CD4-positive, alpha-beta memory T cell (primary cell): Measurements from ENCODE around the gene PRCP. TPM values are rescaled to one million over a fixed set of nuclear protein-coding genes. Genes with fewer than 3 reads are reported as not detected.

Source experiments
- CTCF ChIA-PET: fragments of 350-600 bp; sonication (Branson Sonifier 250); formaldehyde crosslinking; loops from one replicate; lab custom pipeline; 2021; ENCODE audit warnings: inconsistent platforms; ENCODE audit not compliant: partially characterized antibody; lab: Charles Lee
- POLR2A ChIA-PET: fragments of 350-600 bp; sonication (Branson Sonifier 250); formaldehyde crosslinking; loops from one replicate; lab custom pipeline; 2021; ENCODE audit not compliant: partially characterized antibody; lab: Charles Lee
- DNase-seq, 5 donors: peaks; one replicate each; pipeline versions ENCODE4 v3.0.0 to v3.0.0-alpha.2; 2020 to 2022; ENCODE audit warnings: mixed read lengths in 1 of 5
- H3K27ac ChIP-seq: one replicate; pipeline ENCODE4 v1.7.0; 2013; ENCODE audit warnings: low read depth, low read length
- H3K27me3 ChIP-seq: 2 replicates; pipeline ENCODE4 v1.7.0; 2013; ENCODE audit warnings: mild to moderate bottlenecking, low read length, moderate library complexity; ENCODE audit not compliant: insufficient read depth
- H3K36me3 ChIP-seq: 2 replicates; pipeline ENCODE4 v1.7.0; 2013; ENCODE audit warnings: mild to moderate bottlenecking, low read length, moderate library complexity; ENCODE audit not compliant: insufficient read depth
- H3K4me1 ChIP-seq: 2 replicates; pipeline ENCODE4 v1.7.0; 2013; ENCODE audit warnings: mild to moderate bottlenecking, low read length, moderate library complexity; ENCODE audit not compliant: insufficient read depth
- H3K4me3 ChIP-seq, 2 donors: one replicate each; pipeline ENCODE4 v1.7.0; 2013; ENCODE audit warnings: low read length in 2 of 2, mild to moderate bottlenecking in 1 of 2
- H3K9me3 ChIP-seq, 2 donors: one replicate each; pipeline ENCODE4 v1.7.0; 2013; ENCODE audit warnings: low read length in 2 of 2, control low read depth in 1 of 2; ENCODE audit not compliant: control insufficient read depth in 1 of 2
- H3K27ac Mint-ChIP-seq, 7 donors: one replicate each; pipeline ENCODE4 v1.8.0; 2020 to 2021; ENCODE audit warnings: mixed read lengths in 7 of 7, mild to moderate bottlenecking in 6 of 7, inconsistent platforms in 3 of 7, moderate library complexity in 3 of 7
- H3K27me3 Mint-ChIP-seq, 2 donors: one replicate each; pipeline ENCODE4 v1.8.0; 2020 to 2021; ENCODE audit warnings: mixed read lengths in 2 of 2
- H3K36me3 Mint-ChIP-seq, 2 donors: one replicate each; pipeline ENCODE4 v1.8.0; 2020 to 2021; ENCODE audit warnings: mixed read lengths in 2 of 2, inconsistent platforms in 1 of 2, mild to moderate bottlenecking in 1 of 2
- H3K4me1 Mint-ChIP-seq, 4 donors: one replicate each; pipeline ENCODE4 v1.8.0; 2020 to 2021; ENCODE audit warnings: mixed read lengths in 4 of 4, mild to moderate bottlenecking in 1 of 4
- H3K4me3 Mint-ChIP-seq, 8 donors: one replicate each; pipeline ENCODE4 v1.8.0; 2020 to 2021; ENCODE audit warnings: mixed read lengths in 8 of 8, mild to moderate bottlenecking in 7 of 8, moderate library complexity in 6 of 8, inconsistent platforms in 3 of 8
- H3K9me3 Mint-ChIP-seq, 8 donors: one replicate each; pipeline ENCODE4 v1.8.0; 2020 to 2021; ENCODE audit warnings: mixed read lengths in 8 of 8, mild to moderate bottlenecking in 5 of 8, inconsistent platforms in 3 of 8, moderate library complexity in 1 of 8
- intact Hi-C: fragments of 100-400 bp; cut with micrococcal nuclease; formaldehyde crosslinking; loops from one replicate; pipeline ENCODE4 v1.15.1; 2023
- polyA plus RNA-seq, 2 donors: library from polyadenylated mRNA; unstranded; fragments of 300-500 nt; fragmentation: Illumina TruSeq; gene quantifications; one replicate each; pipeline ENCODE4 v1.2.3, GENCODE V29; 2021
- total RNA-seq, 2 experiments: library from RNA; stranded (reverse); gene quantifications; one replicate each; pipeline ENCODE4 v1.2.3, GENCODE V29; 2021

The PRCP gene
- total and polyA plus RNA-seq, 4 experiments from 2014 or later, result 24.1 to 38.4 (median 31.2) TPM

GRCh38 chr11:82828472-82828871, 71.8 kb downstream of the PRCP start:
- no peaks in the 10 kb centered on the region for H3K27me3 Mint-ChIP-seq
- no peak overlapping the region for H3K4me3 ChIP-seq
- H3K27ac Mint-ChIP-seq, result no peak overlapping the region
- peaks cover 29 to 50% of the 10 kb centered on the region in 2 donors for H3K36me3 Mint-ChIP-seq
- POLR2A ChIA-PET, result no interaction called here
- no peak for DNase-seq
- H3K4me3 Mint-ChIP-seq, result no peak overlapping the region
- intact Hi-C loops, result no loop called here
- no peaks in the 10 kb centered on the region for H3K4me1 Mint-ChIP-seq
- no peaks in the 10 kb centered on the region for H3K9me3 Mint-ChIP-seq
- H3K27ac ChIP-seq, result no peak overlapping the region
- no peaks in the 10 kb centered on the region for H3K4me1 ChIP-seq
- H3K36me3 ChIP-seq, result no peaks in the 10 kb centered on the region
- no peaks in the 10 kb centered on the region for H3K27me3 ChIP-seq
- H3K9me3 ChIP-seq, result no peaks in the 10 kb centered on the region
- CTCF ChIA-PET, result no interaction called here

DNA sequence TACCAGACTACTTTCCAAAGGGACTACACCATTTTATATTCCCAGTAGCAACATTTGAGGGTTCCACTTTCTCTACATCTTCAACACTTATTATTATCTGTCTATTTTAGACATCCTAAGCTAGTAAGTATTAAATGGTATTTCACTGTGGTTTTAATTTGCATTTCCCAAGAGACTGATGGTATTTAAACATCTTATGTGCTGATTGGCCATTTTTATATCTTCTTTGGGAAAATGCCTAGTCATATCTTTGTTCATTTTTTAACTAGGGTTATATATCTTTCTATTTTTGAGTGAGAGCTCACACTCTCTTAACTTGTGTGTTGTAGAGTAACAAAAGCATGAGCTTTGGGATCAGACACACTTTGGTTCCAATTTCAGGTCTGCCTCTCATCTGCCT, 73.7 kb downstream of the PRCP start:
- no peak overlapping the region for H3K27ac Mint-ChIP-seq
- CTCF ChIA-PET, result interaction anchor here (1.0 kb wide), 1 partner anchor 9 kb away, joined by 4 read pairs; no protein-coding TSS in a partner anchor
- DNase-seq, result no peak

GRCh38 chr11:82823647-82824619, 76.3 kb downstream of the PRCP start:
- no peak overlapping the region for H3K27ac Mint-ChIP-seq
- no peaks in the 10 kb centered on the region for H3K9me3 ChIP-seq
- no peak for DNase-seq
- no peak overlapping the region for H3K4me3 Mint-ChIP-seq
- H3K4me3 ChIP-seq, result no peak overlapping the region
- H3K27me3 ChIP-seq, result no peaks in the 10 kb centered on the region
- no peak overlapping the region for H3K27ac ChIP-seq
- H3K36me3 ChIP-seq, result no peaks in the 10 kb centered on the region
- intact Hi-C loops, result no loop called here
- H3K9me3 Mint-ChIP-seq, result no peaks in the 10 kb centered on the region
- ChIA-PET POLR2A (no interaction called here), CTCF (no interaction called here)
- H3K27me3 Mint-ChIP-seq, result no peaks in the 10 kb centered on the region
- no peaks in the 10 kb centered on the region for H3K4me1 ChIP-seq
- H3K4me1 Mint-ChIP-seq, result no peaks in the 10 kb centered on the region
- H3K36me3 Mint-ChIP-seq, result peaks cover 14 to 30% of the 10 kb centered on the region in 2 donors

More for the DNA sequence above, 73.7 kb downstream of the PRCP start:
- no peak overlapping the region for H3K27ac ChIP-seq
- H3K9me3 Mint-ChIP-seq, result no peaks in the 10 kb centered on the region
- no peak overlapping the region for H3K4me3 Mint-ChIP-seq
- no peaks in the 10 kb centered on the region for H3K4me1 Mint-ChIP-seq
- H3K36me3 Mint-ChIP-seq, result peaks cover 16 to 37% of the 10 kb centered on the region in 2 donors
- no peaks in the 10 kb centered on the region for H3K4me1 ChIP-seq
- no peak overlapping the region for H3K4me3 ChIP-seq
- POLR2A ChIA-PET, result no interaction called here
- no peaks in the 10 kb centered on the region for H3K27me3 ChIP-seq
- H3K36me3 ChIP-seq, result no peaks in the 10 kb centered on the region
- H3K27me3 Mint-ChIP-seq, result no peaks in the 10 kb centered on the region
- no peaks in the 10 kb centered on the region for H3K9me3 ChIP-seq
- intact Hi-C loops, result no loop called here

GRCh38 chr11:82818409-82819043, 81.7 kb downstream of the PRCP start:
- DNase-seq, result no peak
- intact Hi-C loops, result no loop called here
- no peaks in the 10 kb centered on the region for H3K36me3 ChIP-seq
- H3K4me1 Mint-ChIP-seq, result no peaks in the 10 kb centered on the region
- no peaks in the 10 kb centered on the region for H3K9me3 ChIP-seq
- H3K27me3 Mint-ChIP-seq, result peaks cover 6 to 12% of the 10 kb centered on the region in 2 donors
- H3K27ac ChIP-seq, result no peak overlapping the region
- peaks cover 0 to 4% of the 10 kb centered on the region in 2 donors for H3K36me3 Mint-ChIP-seq
- no peak overlapping the region for H3K4me3 Mint-ChIP-seq
- ChIA-PET POLR2A (no interaction called here), CTCF (no interaction called here)
- H3K9me3 Mint-ChIP-seq, result no peaks in the 10 kb centered on the region
- no peaks in the 10 kb centered on the region for H3K4me1 ChIP-seq
- no peak overlapping the region for H3K4me3 ChIP-seq
- no peaks in the 10 kb centered on the region for H3K27me3 ChIP-seq
- no peak overlapping the region for H3K27ac Mint-ChIP-seq

DNA sequence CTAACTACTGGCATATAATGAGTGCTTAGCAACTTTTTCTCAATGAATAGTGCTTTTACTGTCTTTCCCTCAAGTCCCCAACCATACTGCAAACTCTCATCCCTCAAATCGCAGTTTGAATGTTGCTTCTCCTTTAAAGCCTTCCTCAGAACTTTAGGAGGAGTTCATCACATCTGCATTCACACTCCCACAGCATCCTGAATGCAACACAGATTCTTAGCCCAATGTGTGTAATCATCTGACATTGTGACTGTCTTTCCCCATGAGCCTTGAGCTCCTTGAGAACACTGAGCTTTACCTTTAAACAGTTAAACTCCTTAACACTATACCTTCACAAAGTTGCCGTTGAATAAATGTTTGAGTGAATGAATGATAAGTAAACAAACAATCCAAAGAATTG, 84.8 kb downstream of the PRCP start:
- ChIA-PET CTCF (no interaction called here), POLR2A (no interaction called here)
- intact Hi-C loops, result no loop called here
- Mint-ChIP-seq H3K9me3 (no peaks in the 10 kb centered on the region), H3K36me3 (no peaks in the 10 kb centered on the region), H3K27me3 (peaks cover 11 to 14% of the 10 kb centered on the region in 2 donors), H3K27ac (no peak overlapping the region), H3K4me1 (no peaks in the 10 kb centered on the region), H3K4me3 (no peak overlapping the region)
- Histone ChIP-seq H3K27me3 (no peaks in the 10 kb centered on the region), H3K4me3 (no peak overlapping the region), H3K9me3 (no peaks in the 10 kb centered on the region), H3K36me3 (no peaks in the 10 kb centered on the region), H3K4me1 (no peaks in the 10 kb centered on the region), H3K27ac (no peak overlapping the region)
- DNase-seq, result no peak

DNA sequence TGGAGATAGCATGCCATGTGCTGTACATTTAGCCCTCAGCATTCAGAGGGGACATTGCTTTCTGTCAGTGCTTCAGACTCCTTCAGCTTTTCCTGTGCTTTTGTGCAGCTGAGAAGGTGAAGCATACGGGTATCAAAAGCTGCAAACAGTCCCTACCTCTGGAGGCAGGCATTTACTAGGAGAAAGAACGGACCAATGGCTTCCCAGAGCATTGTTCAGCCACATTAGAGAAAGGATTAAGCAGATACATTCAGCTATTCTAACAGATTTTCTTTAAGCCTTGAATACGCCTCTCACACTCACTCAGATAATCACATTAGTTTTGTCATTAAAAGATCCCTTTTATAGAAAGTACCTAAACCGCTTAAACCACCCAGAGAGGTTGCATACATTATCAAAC, 85.9 kb downstream of the PRCP start:
- Mint-ChIP-seq H3K27ac (no peak overlapping the region), H3K9me3 (no peaks in the 10 kb centered on the region), H3K27me3 (peaks cover 11 to 18% of the 10 kb centered on the region in 2 donors), H3K4me3 (no peak overlapping the region), H3K36me3 (no peaks in the 10 kb centered on the region), H3K4me1 (no peaks in the 10 kb centered on the region)
- H3K4me3 ChIP-seq, result no peak overlapping the region
- ChIA-PET CTCF (no interaction called here), POLR2A (no interaction called here)
- H3K36me3 ChIP-seq, result no peaks in the 10 kb centered on the region
- H3K27ac ChIP-seq, result no peak overlapping the region
- no peaks in the 10 kb centered on the region for H3K9me3 ChIP-seq
- no peak for DNase-seq
- intact Hi-C loops, result no loop called here
- no peaks in the 10 kb centered on the region for H3K4me1 ChIP-seq
- H3K27me3 ChIP-seq, result no peaks in the 10 kb centered on the region

DNA sequence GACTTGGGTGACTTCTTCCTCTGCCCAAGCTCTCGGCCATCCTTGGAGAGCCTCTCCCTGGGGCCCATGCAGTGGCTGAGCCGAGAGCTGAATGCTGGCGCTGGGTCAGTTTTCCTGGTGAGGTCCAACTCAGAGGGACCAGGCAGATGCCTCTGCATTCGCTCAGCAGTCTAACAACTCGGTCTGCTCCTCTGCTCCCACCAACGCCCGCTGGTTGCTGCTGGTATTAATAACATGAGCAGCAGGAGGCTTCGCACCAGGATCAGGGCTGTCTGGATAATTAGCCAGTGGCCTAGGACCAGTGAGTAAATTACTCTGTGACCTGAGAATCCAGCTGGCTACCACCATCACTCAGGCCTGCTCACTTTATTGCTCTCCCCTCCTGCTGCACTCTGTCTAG, 88.9 kb downstream of the PRCP start:
- Mint-ChIP-seq H3K27me3 (peaks cover 14 to 24% of the 10 kb centered on the region in 2 donors), H3K9me3 (no peaks in the 10 kb centered on the region), H3K27ac (no peak overlapping the region), H3K4me3 (no peak overlapping the region), H3K36me3 (no peaks in the 10 kb centered on the region), H3K4me1 (no peaks in the 10 kb centered on the region)
- POLR2A ChIA-PET, result no interaction called here
- no peaks in the 10 kb centered on the region for H3K36me3 ChIP-seq
- H3K4me1 ChIP-seq, result no peaks in the 10 kb centered on the region
- DNase-seq, result no peak
- H3K9me3 ChIP-seq, result no peaks in the 10 kb centered on the region
- no peak overlapping the region for H3K27ac ChIP-seq
- H3K27me3 ChIP-seq, result no peaks in the 10 kb centered on the region
- H3K4me3 ChIP-seq, result no peak overlapping the region
- intact Hi-C loops, result no loop called here
- CTCF ChIA-PET, result no interaction called here
